Transverse colon (tissue), 4 donors: Measurements from ENCODE around the gene UROC1. TPM values are rescaled to one million over a fixed set of nuclear protein-coding genes. Genes with fewer than 3 reads are reported as not detected.

Experiments used
- DNase-seq: peaks from one replicate; pipeline ENCODE4 v3.0.0-alpha.2; 2019
- H3K27ac ChIP-seq, 4 donors: fragments of 200-600 bp; sonication (generic); 2 replicates each; pipeline ENCODE4 v1.5.1; 2016 to 2018; ENCODE audit warnings: inconsistent platforms in 4 of 4
- H3K27me3 ChIP-seq: fragments of 200-600 bp; sonication (generic); 2 replicates; pipeline ENCODE4 v1.5.1; 2017; ENCODE audit warnings: inconsistent platforms
- H3K36me3 ChIP-seq, 4 donors: fragments of 200-600 bp; sonication (generic); 2 replicates each; pipeline ENCODE4 v1.5.1; 2017 to 2019; ENCODE audit warnings: inconsistent platforms in 4 of 4
- H3K4me1 ChIP-seq, 4 donors: fragments of 200-600 bp; sonication (generic); 2 replicates each; pipeline ENCODE4 v1.5.1; 2017 to 2020; ENCODE audit warnings: inconsistent platforms in 4 of 4
- H3K4me3 ChIP-seq, 4 donors: fragments of 200-600 bp; sonication (generic); 1 replicate in 1 of 4; 2 replicates in 3 of 4; pipeline versions ENCODE4 v1.5.1 to v1.6.1; 2017 to 2019; ENCODE audit warnings: inconsistent platforms in 4 of 4
- H3K9me3 ChIP-seq, 2 donors: fragments of 200-600 bp; sonication (generic); 2 replicates each; pipeline ENCODE4 v1.5.1; 2017 to 2019; ENCODE audit warnings: inconsistent platforms in 2 of 2
- EP300 ChIP-seq: sonication (generic); formaldehyde crosslinking; IDR thresholded peaks from one replicate; pipeline ENCODE4 v1.6.1; 2017; ENCODE audit warnings: antibody characterized with exemption, low read depth
- POLR2A ChIP-seq: fragments of 450-650 bp; IDR thresholded peaks from one replicate; pipeline ENCODE4 v1.6.1; 2016; ENCODE audit warnings: antibody characterized with exemption, mild to moderate bottlenecking, moderate library complexity
- POLR2AphosphoS5 ChIP-seq, 3 donors: sonication (generic); formaldehyde crosslinking; IDR thresholded peaks; one replicate each; pipeline ENCODE4 v1.6.1; 2016; ENCODE audit warnings: antibody characterized with exemption in 3 of 3
- WGBS, 2 donors: methylation state at CpG; one replicate each; pipeline ENCODE4 v1.1.5; 2018; ENCODE audit warnings: low coverage in 1 of 2; 5-methylcytosine and 5-hydroxymethylcytosine counted together
- in situ Hi-C, 4 donors: fragments of 200-750 bp; cut with MboI; loops; one replicate each; pipeline versions ENCODE4 v1.15.0 to v1.15.1; 2017; ENCODE audit warnings: low sequenced_read_pairs in 3 of 4, low pct_ligation_motif_present in 1 of 4, low pct_unique_long_range_greater_than_20kb in 1 of 4
- intact Hi-C: fragments of 100-400 bp; cut with DNase I; formaldehyde crosslinking; loops from one replicate; pipeline ENCODE4 v1.15.1; 2023; ENCODE audit warnings: low total_unique reads
- total RNA-seq, 4 donors: library from RNA; depleted of rRNA; stranded (reverse); fragments of >200 nt; gene quantifications; one replicate each; pipeline ENCODE4 v1.1.0, GENCODE V29; 2016
- TF ChIP-seq, protein P1 (sequence below), 5 experiments: fragments of 200-600 bp in 3 of 5; fragments of 450-650 bp in 2 of 5; sonication (generic) in 3 of 5; IDR thresholded peaks; 1 replicate in 2 of 5; 2 replicates in 3 of 5; pipeline ENCODE4 v1.5.1; 2016 to 2017; ENCODE audit warnings: antibody characterized with exemption in 5 of 5, inconsistent platforms in 3 of 5, mild to moderate bottlenecking in 2 of 5, moderate library complexity in 1 of 5

The UROC1 gene
- total RNA-seq, 4 donors from 2014 or later: not detected

GRCh38 chr3:126473292-126474168 lies 44.0 kb downstream of the UROC1 start:
- Histone ChIP-seq H3K4me3 (peak overlapping the region in 1 of 4 donors; percentile 69), H3K4me1 (peaks cover 27 to 45% (median 36%) of the 10 kb centered on the region in 4 donors), H3K36me3 (peaks cover 0 to 28% (median 13%) of the 10 kb centered on the region in 4 donors), H3K9me3 (no peaks in the 10 kb centered on the region), H3K27me3 (no peaks in the 10 kb centered on the region), H3K27ac (peak overlapping the region in 2 of 4 donors; percentile 40 to 96)
- intact Hi-C loops: no loop called here
- WGBS, 2 donors: 47 to 70% methylated on average over 2 to 14 of the region's 14 CpGs
- DNase-seq: no peak
- TF ChIP-seq EP300 (no peak), POLR2AphosphoS5 (IDR thresholded peaks at IDR 0.05) (no peak), POLR2A (no peak)
- TF ChIP-seq, protein P1, sequence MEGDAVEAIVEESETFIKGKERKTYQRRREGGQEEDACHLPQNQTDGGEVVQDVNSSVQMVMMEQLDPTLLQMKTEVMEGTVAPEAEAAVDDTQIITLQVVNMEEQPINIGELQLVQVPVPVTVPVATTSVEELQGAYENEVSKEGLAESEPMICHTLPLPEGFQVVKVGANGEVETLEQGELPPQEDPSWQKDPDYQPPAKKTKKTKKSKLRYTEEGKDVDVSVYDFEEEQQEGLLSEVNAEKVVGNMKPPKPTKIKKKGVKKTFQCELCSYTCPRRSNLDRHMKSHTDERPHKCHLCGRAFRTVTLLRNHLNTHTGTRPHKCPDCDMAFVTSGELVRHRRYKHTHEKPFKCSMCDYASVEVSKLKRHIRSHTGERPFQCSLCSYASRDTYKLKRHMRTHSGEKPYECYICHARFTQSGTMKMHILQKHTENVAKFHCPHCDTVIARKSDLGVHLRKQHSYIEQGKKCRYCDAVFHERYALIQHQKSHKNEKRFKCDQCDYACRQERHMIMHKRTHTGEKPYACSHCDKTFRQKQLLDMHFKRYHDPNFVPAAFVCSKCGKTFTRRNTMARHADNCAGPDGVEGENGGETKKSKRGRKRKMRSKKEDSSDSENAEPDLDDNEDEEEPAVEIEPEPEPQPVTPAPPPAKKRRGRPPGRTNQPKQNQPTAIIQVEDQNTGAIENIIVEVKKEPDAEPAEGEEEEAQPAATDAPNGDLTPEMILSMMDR (IDR thresholded peaks at IDR 0.05): no peak
- in situ Hi-C loops: no loop called here

GRCh38 chr3:126472277-126473006 lies 45.1 kb downstream of the UROC1 start:
- TF ChIP-seq, protein P1 (IDR thresholded peaks at IDR 0.05): no peak
- TF ChIP-seq EP300 (no peak), POLR2AphosphoS5 (IDR thresholded peaks at IDR 0.05) (peak; percentile 43 to 60 (median 49)), POLR2A (no peak)
- 55 to 70% methylated on average over 2 to 8 of the region's 8 CpGs for WGBS, 2 donors
- peak overlapping the region in 1 of 4 donors; percentile 3 for H3K4me3 ChIP-seq
- H3K9me3 ChIP-seq: no peaks in the 10 kb centered on the region
- H3K4me1 ChIP-seq: peaks cover 27 to 45% (median 36%) of the 10 kb centered on the region in 4 donors
- in situ Hi-C loops (no loop called here), intact Hi-C loops (no loop called here)
- peaks cover 0 to 32% (median 13%) of the 10 kb centered on the region in 4 donors for H3K36me3 ChIP-seq
- H3K27me3 ChIP-seq: no peaks in the 10 kb centered on the region
- peak overlapping the region; percentile 31 to 40 (median 33) for H3K27ac ChIP-seq
- DNase-seq: peak; percentile 40

DNA sequence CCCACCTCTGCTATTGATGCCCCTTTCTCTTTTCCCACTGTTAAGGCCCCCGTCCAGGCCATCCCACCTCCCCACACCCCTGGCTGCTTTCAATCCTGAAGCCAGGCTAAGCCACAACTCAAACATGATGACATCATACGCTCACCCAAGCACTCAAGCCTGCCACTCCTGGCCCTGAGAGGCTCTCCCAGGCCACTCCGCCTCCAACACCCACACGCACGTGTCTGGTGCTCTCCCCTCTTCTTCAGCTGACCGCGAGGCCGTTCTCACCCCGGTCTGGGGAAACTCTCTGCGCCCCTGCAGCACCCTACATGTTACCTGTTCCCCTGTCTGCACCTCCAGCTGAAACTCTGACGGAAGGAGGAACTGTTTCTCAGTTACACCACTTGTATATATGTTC lies 48.1 kb downstream of the UROC1 start:
- intact Hi-C loops: no loop called here
- TF ChIP-seq POLR2AphosphoS5 (IDR thresholded peaks at IDR 0.05) (no peak), POLR2A (no peak)
- Histone ChIP-seq H3K27me3 (no peaks in the 10 kb centered on the region), H3K36me3 (peaks cover 0 to 53% (median 26%) of the 10 kb centered on the region in 4 donors), H3K9me3 (no peaks in the 10 kb centered on the region), H3K4me1 (peaks cover 25 to 35% (median 29%) of the 10 kb centered on the region in 4 donors), H3K27ac (no peak overlapping the region), H3K4me3 (no peak overlapping the region)
- in situ Hi-C loops: no loop called here
- 94% methylated on average over 11 of the region's 11 CpGs; no CpG with 5 or more reads in 1 of the 2 donors for WGBS, 2 donors
- no peak for DNase-seq

DNA sequence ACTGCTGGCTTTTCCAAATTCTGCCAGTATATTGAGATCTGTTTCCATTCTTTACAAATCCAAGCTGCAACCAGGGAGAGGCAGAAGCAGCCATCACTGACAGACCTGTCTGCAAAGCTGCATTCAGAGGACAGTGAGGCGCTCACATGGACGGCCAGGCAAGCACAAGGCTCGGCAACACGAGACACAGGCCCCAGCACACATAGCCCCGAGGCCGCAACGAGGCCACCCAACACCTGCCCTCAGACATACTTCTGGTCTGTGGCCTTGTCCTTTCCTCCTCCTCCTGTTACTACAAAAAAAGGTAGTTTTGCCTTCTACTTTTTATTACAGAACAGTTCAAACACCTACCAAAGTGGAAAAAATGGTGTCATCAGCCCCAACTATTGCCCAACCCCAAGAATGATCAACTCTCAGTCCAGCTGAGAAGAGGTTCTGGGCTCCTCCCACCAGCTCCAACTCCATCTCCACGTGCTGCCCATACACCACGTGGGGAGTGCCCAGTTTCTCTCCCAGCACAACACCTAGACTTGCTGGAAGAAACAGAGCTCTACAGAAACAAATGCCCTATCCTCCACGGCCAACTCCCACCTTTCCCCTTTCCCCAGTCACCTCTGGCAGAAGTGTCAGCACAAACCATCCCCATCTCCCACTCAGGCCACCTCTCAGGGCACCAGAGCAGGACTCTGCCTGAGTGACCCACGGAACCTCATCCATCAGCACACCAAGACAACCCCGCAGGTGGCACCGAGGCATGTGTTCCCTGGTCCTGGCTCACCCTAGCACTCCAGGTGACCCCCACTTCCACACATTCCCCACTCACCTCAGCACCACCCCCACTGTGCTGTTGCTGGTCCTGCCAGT lies 49.3 kb downstream of the UROC1 start:
- WGBS, 2 donors: 83 to 93% methylated on average over 3 to 13 of the region's 13 CpGs
- TF ChIP-seq POLR2A: no peak
- TF ChIP-seq, protein P1 (IDR thresholded peaks at IDR 0.05): no peak
- no peak for TF ChIP-seq POLR2AphosphoS5 (IDR thresholded peaks at IDR 0.05)
- no peak for TF ChIP-seq EP300

More for the DNA sequence above, 49.3 kb downstream of the UROC1 start:
- Histone ChIP-seq H3K4me1 (peaks cover 15 to 23% (median 17%) of the 10 kb centered on the region in 4 donors), H3K27ac (no peak overlapping the region), H3K9me3 (no peaks in the 10 kb centered on the region), H3K4me3 (no peak overlapping the region), H3K27me3 (no peaks in the 10 kb centered on the region), H3K36me3 (peaks cover 0 to 62% (median 27%) of the 10 kb centered on the region in 4 donors)
- no peak for DNase-seq
- in situ Hi-C loops (no loop called here), intact Hi-C loops (no loop called here)
